ENCODE measurements around the gene ZNF3.

Gene ZNF3

DNA sequence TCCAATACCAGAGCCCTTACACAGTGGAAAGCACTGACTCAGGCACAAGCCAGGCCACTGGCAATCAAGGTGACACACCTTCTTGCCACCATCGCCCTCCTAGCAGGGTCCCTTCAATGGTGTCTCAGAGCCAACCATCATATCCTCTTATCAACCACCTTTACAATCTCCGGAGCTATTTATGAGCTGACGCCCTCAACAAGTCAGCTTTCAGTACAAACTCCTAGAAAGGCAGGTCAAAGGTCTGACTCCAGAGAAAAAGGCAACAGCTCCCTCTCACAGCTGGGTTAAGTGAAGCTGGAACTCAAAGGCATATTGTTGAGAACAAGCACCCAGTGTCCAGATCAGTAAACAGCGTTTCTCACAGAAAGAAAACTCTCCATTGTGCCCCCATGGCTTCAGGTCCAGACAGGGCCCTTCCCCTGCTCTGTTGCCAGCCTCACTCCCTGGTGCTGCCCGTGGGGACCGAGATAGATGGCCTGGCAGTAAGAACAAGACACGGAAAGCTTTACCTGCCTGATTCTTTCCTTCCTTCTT is 2.4 kb downstream of the ZNF3 start:
- no peak overlapping the region for H3K4me3 ChIP-seq (ENCODE audit: control insufficient read depth, low read depth, low read length)
- TF ChIP-seq, protein P1, sequence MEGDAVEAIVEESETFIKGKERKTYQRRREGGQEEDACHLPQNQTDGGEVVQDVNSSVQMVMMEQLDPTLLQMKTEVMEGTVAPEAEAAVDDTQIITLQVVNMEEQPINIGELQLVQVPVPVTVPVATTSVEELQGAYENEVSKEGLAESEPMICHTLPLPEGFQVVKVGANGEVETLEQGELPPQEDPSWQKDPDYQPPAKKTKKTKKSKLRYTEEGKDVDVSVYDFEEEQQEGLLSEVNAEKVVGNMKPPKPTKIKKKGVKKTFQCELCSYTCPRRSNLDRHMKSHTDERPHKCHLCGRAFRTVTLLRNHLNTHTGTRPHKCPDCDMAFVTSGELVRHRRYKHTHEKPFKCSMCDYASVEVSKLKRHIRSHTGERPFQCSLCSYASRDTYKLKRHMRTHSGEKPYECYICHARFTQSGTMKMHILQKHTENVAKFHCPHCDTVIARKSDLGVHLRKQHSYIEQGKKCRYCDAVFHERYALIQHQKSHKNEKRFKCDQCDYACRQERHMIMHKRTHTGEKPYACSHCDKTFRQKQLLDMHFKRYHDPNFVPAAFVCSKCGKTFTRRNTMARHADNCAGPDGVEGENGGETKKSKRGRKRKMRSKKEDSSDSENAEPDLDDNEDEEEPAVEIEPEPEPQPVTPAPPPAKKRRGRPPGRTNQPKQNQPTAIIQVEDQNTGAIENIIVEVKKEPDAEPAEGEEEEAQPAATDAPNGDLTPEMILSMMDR (IDR thresholded peaks at IDR 0.05; ENCODE audit: control insufficient read depth, insufficient read depth, low read depth, low read length, missing control alignments) = no peak
- DNase-seq (ENCODE audit: low read depth) = no peak

DNA sequence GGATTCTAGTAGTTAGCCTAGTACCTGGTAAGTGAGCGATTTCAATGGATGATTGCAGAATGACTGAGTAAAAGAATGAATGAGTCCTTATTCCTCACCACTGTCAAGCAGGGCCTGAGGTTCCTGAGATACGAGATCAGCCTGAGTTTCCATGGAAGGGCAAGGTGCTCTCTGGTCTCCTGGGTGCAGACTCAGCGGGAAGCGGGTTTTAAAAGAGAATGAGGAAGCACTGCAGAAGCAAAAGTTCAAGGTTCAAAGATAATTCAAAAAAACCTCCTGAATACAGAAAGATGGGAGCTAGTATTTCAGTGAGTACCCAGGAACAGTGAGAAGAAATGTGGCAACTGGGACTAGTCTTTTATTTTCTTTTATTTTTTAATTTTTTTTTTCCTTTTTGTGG is 4.3 kb downstream of the ZNF3 start:
- DNase-seq (ENCODE audit: low read depth) = no peak
- no peak overlapping the region for H3K4me3 ChIP-seq (ENCODE audit: control insufficient read depth, low read depth, low read length)
- TF ChIP-seq, protein P1 (IDR thresholded peaks at IDR 0.05; ENCODE audit: control insufficient read depth, insufficient read depth, low read depth, low read length, missing control alignments) = no peak

DNA sequence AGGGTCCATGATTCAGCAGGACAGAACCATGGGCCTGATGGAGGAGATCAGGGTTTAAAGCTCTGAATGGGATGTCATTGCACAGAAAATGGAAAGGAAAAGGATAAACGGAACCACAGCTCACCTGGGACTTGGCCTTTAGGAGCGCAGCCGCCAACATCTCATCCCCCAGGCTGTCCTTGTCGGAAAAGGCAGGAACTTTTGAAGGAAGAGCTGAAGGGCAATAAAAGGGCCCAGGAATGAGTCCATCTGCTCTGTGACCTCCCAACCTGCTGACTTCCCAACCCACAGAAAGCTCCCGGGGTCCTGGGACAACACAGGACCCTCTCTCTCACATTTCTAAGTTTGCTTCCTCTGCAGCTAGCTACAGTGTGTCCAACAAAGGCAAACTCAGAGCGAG is 6.1 kb downstream of the ZNF3 start:
- DNase-seq (ENCODE audit: low read depth) = no peak
- TF ChIP-seq, protein P1 (IDR thresholded peaks at IDR 0.05; ENCODE audit: control insufficient read depth, insufficient read depth, low read depth, low read length, missing control alignments) = no peak
- H3K4me3 ChIP-seq (ENCODE audit: control insufficient read depth, low read depth, low read length) = no peak overlapping the region

DNA sequence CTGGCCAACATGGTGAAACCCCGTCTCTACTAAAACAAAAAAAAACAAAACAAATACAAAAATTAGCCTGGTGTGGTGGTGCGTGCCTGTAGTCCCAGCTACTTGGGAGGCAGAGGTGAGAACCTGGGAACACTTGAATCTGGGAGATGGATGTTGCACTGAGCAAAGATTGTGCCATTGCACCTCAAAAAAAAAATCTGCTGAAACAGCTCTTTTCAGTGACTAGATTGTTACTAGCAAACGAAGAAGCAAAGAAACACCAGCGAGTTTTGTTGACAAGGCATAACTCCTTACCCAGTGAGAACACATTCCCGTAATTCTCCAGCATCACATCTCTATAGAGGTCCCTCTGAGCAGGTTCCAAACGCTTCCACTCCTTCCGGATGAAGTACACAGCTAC is 6.7 kb downstream of the ZNF3 start:
- H3K4me3 ChIP-seq (ENCODE audit: control insufficient read depth, low read depth, low read length) = no peak overlapping the region
- TF ChIP-seq, protein P1 (IDR thresholded peaks at IDR 0.05; ENCODE audit: control insufficient read depth, insufficient read depth, low read depth, low read length, missing control alignments) = no peak
- no peak for DNase-seq (ENCODE audit: low read depth)

DNA sequence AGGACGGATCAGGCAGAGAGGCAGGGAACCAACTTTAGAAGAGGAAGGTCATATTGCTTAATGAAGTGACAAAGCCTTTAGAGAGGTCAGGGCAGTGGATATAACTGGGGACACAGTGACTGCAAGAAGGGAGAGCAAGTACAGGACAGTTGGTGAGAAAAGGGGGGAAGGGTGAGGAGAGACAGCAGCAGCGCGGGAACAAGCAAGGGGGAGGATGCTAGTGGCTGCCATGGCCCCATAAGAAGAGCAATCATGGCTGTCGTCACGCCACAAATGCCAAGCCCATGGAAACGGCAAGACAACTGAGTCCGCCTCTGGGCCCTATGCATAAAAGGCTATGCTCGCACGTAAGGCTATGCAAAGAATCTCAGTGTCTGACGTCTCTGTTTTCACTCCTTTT is 9.1 kb downstream of the ZNF3 start:
- no peak overlapping the region for H3K4me3 ChIP-seq (ENCODE audit: control insufficient read depth, low read depth, low read length)
- TF ChIP-seq, protein P1 (IDR thresholded peaks at IDR 0.05; ENCODE audit: control insufficient read depth, insufficient read depth, low read depth, low read length, missing control alignments) = no peak
- no peak for DNase-seq (ENCODE audit: low read depth)

DNA sequence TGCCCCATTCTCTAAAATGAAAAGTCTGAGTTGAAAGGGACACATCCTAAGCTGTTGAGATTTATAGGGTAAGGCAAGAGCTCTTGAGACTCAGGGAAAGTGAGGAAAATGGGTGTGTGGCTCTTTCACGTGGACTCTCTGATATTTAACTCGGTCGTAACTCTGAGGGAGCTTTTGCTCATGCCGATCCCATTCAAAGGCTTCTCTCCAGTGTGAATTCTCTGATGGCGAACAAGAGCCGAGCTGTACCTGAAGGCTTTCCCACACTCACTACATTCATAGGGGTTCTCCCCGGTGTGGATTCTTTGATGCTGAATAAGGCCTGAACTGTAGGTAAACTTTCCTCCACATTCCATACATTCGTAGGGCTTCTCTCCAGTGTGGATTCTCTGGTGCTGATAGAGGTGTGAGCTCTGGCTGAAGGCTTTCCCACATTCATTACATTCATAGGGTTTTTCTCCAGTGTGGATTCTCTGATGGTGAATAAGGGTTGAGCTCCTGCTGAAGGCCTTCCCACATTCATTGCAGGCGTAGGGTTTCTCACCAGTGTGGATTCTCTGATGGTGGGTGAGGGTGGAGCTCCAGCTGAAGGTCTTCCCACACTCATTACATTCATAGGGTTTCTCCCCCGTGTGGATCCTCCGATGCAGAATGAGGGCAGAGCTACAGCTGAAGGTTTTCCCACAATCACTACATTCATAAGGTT is 10.4 kb downstream of the ZNF3 start:
- TF ChIP-seq, protein P1 (IDR thresholded peaks at IDR 0.05; ENCODE audit: control insufficient read depth, insufficient read depth, low read depth, low read length, missing control alignments) = no peak
- no peak overlapping the region for H3K4me3 ChIP-seq (ENCODE audit: control insufficient read depth, low read depth, low read length)
- no peak for DNase-seq (ENCODE audit: low read depth)

All from AG09309 (cell line).